HCT116 (cell line): Measurements from ENCODE around the gene GALNT15. TPM values are rescaled to one million over a fixed set of nuclear protein-coding genes. Genes with fewer than 3 reads are reported as not detected.

Experiments
- ATAC-seq: fragments of 200-7000 bp; cut with Tn5 transposase; 2 replicates; pipeline ENCODE4 v1.9.1; 2020; ENCODE audit warnings: mild to moderate bottlenecking, moderate library complexity
- BruUV-seq: library from RNA; stranded (reverse); fragments of 400-500 nt; replicated peaks from 2 replicates; lab custom pipeline; 2021; lab: Mats Ljungman, UMichigan
- CTCF ChIA-PET: fragments of 300-600 bp; sonication (Branson Sonifier 250); formaldehyde crosslinking; loops from one replicate; lab custom pipeline; 2021; ENCODE audit warnings: antibody characterized with exemption; lab: Charles Lee
- POLR2A ChIA-PET: fragments of 300-600, 350-600 bp; sonication (Branson Sonifier 250); formaldehyde crosslinking; loops from one replicate; lab custom pipeline; 2021; ENCODE audit warnings: antibody characterized with exemption; lab: Charles Lee
- RAD21 ChIA-PET, 2 experiments: fragments of 300-600 bp; sonication (Branson Sonifier 250); formaldehyde crosslinking; loops; one replicate each; lab custom pipeline; 2023; ENCODE audit warnings: low total read pairs in 2 of 2; ENCODE audit not compliant: uncharacterized antibody in 2 of 2, unreplicated experiment in 2 of 2, low non-redundant PET in 1 of 2; lab: Charles Lee
- DNase-seq: peaks from one replicate; pipeline ENCODE4 v3.0.0-alpha.2; 2010; ENCODE audit warnings: low read depth, low spot score
- H2AFZ ChIP-seq: fragments of 200-600 bp; shearing (Covaris generic), sonication (generic); 2 replicates; pipeline ENCODE4 v1.6.1; 2017; ENCODE audit warnings: low read depth, mixed run types, mixed read lengths, antibody characterized with exemption, low read length; ENCODE audit not compliant: poor library complexity, severe bottlenecking
- H3K27ac ChIP-seq: 2 replicates; pipeline ENCODE4 v1.5.1; 2012; ENCODE audit warnings: low read depth, low read length
- H3K27me3 ChIP-seq: fragments of 200-600 bp; sonication (generic); 2 replicates; pipeline ENCODE4 v1.6.1; 2016; ENCODE audit warnings: mixed run types, low read length, mixed read lengths; ENCODE audit not compliant: insufficient read depth
- H3K36me3 ChIP-seq, 2 experiments: fragments of 200-500 bp in 1 of 2; fragments of 200-600 bp in 1 of 2; sonication (Bioruptor generic) in 1 of 2; sonication (generic) in 1 of 2; 2 replicates each; pipeline versions ENCODE4 v1.5.1 to v1.6.1; 2014 to 2016; ENCODE audit warnings: low read length in 2 of 2, inconsistent platforms in 1 of 2, mixed read lengths in 1 of 2, mixed run types in 1 of 2; ENCODE audit not compliant: insufficient read depth in 2 of 2, control insufficient read depth in 1 of 2
- H3K4me1 ChIP-seq, 2 experiments: fragments of 200-600 bp in 1 of 2; sonication (generic) in 1 of 2; 2 replicates each; pipeline versions ENCODE4 v1.5.1 to v1.6.1; 2012 to 2017; ENCODE audit warnings: low read length in 2 of 2, inconsistent platforms in 1 of 2, mild to moderate bottlenecking in 1 of 2, mixed read lengths in 1 of 2, mixed run types in 1 of 2, moderate library complexity in 1 of 2; ENCODE audit not compliant: insufficient read depth in 2 of 2, control insufficient read depth in 1 of 2
- H3K4me2 ChIP-seq: fragments of 200-600 bp; sonication (generic); 2 replicates; pipeline ENCODE4 v1.6.1; 2017; ENCODE audit warnings: mixed run types, low read length, mixed read lengths
- H3K4me3 ChIP-seq, 2 experiments: fragments of 200-600 bp in 1 of 2; sonication (generic) in 1 of 2; replicated peaks in 1 of 2; 2 replicates each; pipeline ENCODE4 v1.5.1; 2011 to 2016; ENCODE audit warnings: low read length in 2 of 2, control low read depth in 1 of 2, low read depth in 1 of 2, mild to moderate bottlenecking in 1 of 2, mixed read lengths in 1 of 2, mixed run types in 1 of 2
- H3K79me2 ChIP-seq: fragments of 200-600 bp; sonication (generic); 2 replicates; pipeline ENCODE4 v1.6.1; 2017; ENCODE audit warnings: mild to moderate bottlenecking, mixed run types, low read length, moderate library complexity, mixed read lengths; ENCODE audit not compliant: insufficient read depth
- H3K9ac ChIP-seq: fragments of 200-600 bp; sonication (generic); 2 replicates; pipeline ENCODE4 v1.6.1; 2016; ENCODE audit warnings: low read length, mixed read lengths
- H3K9me2 ChIP-seq: fragments of 200-600 bp; sonication (generic), shearing (Covaris generic); 2 replicates; pipeline ENCODE4 v1.6.1; 2017; ENCODE audit warnings: mixed run types, mild to moderate bottlenecking, moderate library complexity; ENCODE audit not compliant: insufficient read depth
- H3K9me3 ChIP-seq, 2 experiments: fragments of 200-500 bp in 1 of 2; fragments of 200-600 bp in 1 of 2; sonication (Bioruptor generic) in 1 of 2; sonication (generic) in 1 of 2; 2 replicates each; pipeline ENCODE4 v1.6.1; 2014 to 2017; ENCODE audit warnings: low read length in 2 of 2, mixed read lengths in 2 of 2, inconsistent platforms in 1 of 2, low read depth in 1 of 2, mild to moderate bottlenecking in 1 of 2, mixed run types in 1 of 2, moderate library complexity in 1 of 2; ENCODE audit not compliant: control insufficient read depth in 1 of 2, insufficient read depth in 1 of 2
- H4K20me1 ChIP-seq: fragments of 200-600 bp; sonication (generic), shearing (Covaris generic); 2 replicates; pipeline ENCODE4 v1.6.1; 2017; ENCODE audit warnings: mixed run types, mild to moderate bottlenecking, moderate library complexity; ENCODE audit not compliant: insufficient read depth
- CBX3 ChIP-seq: IDR thresholded peaks from 2 replicates; pipeline ENCODE4 v1.6.1; 2012; ENCODE audit warnings: low read depth
- CEBPB ChIP-seq: IDR thresholded peaks from 2 replicates; pipeline ENCODE4 v1.6.1; 2012; ENCODE audit warnings: low read depth
- CTCF ChIP-seq, 3 experiments: fragments of 200-600 bp in 1 of 3; sonication (generic) in 1 of 3; IDR thresholded peaks in 2 of 3; conservative IDR thresholded peaks in 1 of 3; 2 replicates each; pipeline ENCODE4 v1.5.1; 2012 to 2017; ENCODE audit warnings: low read depth in 2 of 3, low read length in 2 of 3, antibody characterized with exemption in 1 of 3, borderline replicate concordance in 1 of 3, control low read depth in 1 of 3, mild to moderate bottlenecking in 1 of 3, mixed read lengths in 1 of 3, mixed run types in 1 of 3, moderate library complexity in 1 of 3; ENCODE audit not compliant: insufficient read depth in 1 of 3
- EGR1 ChIP-seq: IDR thresholded peaks from 2 replicates; pipeline ENCODE4 v1.6.1; 2012; ENCODE audit warnings: low read depth
- ELF1 ChIP-seq: IDR thresholded peaks from 2 replicates; pipeline ENCODE4 v1.6.1; 2012; ENCODE audit warnings: low read depth, borderline replicate concordance
- FOSL1 ChIP-seq: IDR thresholded peaks from 2 replicates; pipeline ENCODE4 v1.6.1; 2012; ENCODE audit warnings: low read depth
- JUND ChIP-seq: IDR thresholded peaks from 2 replicates; pipeline ENCODE4 v1.6.1; 2012
- MAX ChIP-seq: IDR thresholded peaks from 2 replicates; pipeline ENCODE4 v1.6.1; 2012
- REST ChIP-seq: IDR thresholded peaks from 2 replicates; pipeline ENCODE4 v1.6.1; 2012; ENCODE audit warnings: low read depth
- SIN3A ChIP-seq: IDR thresholded peaks from 2 replicates; pipeline ENCODE4 v1.6.1; 2012; ENCODE audit warnings: low read depth
- SRF ChIP-seq: IDR thresholded peaks from 2 replicates; pipeline ENCODE4 v1.6.1; 2012; ENCODE audit warnings: low read depth
- TCF7L2 ChIP-seq: IDR thresholded peaks from 2 replicates; pipeline ENCODE4 v1.7.0; 2011; ENCODE audit warnings: borderline replicate concordance, inconsistent platforms; ENCODE audit not compliant: insufficient read depth, insufficient read length; ENCODE audit errors: extremely low read depth
- YY1 ChIP-seq: IDR thresholded peaks from 2 replicates; pipeline ENCODE4 v1.6.1; 2011; ENCODE audit warnings: low read length, low read depth, moderate library complexity, mild to moderate bottlenecking; ENCODE audit not compliant: insufficient replicate concordance; ENCODE audit errors: extremely low read depth
- intact Hi-C: fragments of 100-400 bp; cut with micrococcal nuclease; formaldehyde crosslinking; loops from 2 replicates; pipeline ENCODE4 v1.10.0; 2022
- total RNA-seq: library from RNA; stranded (reverse); gene quantifications from one replicate; pipeline ENCODE4 v1.2.1, GENCODE V29; 2021; ENCODE audit not compliant: unreplicated experiment

GALNT15 gene
- total RNA-seq, 1 experiment from 2014 or later = 0.05 TPM

- no peaks in the 10 kb centered on the region for H4K20me1 ChIP-seq
- no peak overlapping the region for H3K9ac ChIP-seq
- intact Hi-C loops = no loop called here
- no peak overlapping the region for H2AFZ ChIP-seq
- H3K4me2 ChIP-seq = no peak overlapping the region
- H3K9me2 ChIP-seq = no peaks in the 10 kb centered on the region
- no peak overlapping the region for H3K4me3 ChIP-seq
- H3K4me1 ChIP-seq = no peaks in the 10 kb centered on the region
- no peaks in the 10 kb centered on the region for H3K79me2 ChIP-seq
- POLR2A ChIA-PET = no interaction called here
- ATAC-seq = no peak
- CTCF ChIA-PET = no interaction called here
- H3K27me3 ChIP-seq = no peaks in the 10 kb centered on the region
- H3K36me3 ChIP-seq = no peaks in the 10 kb centered on the region
- no peak for TF ChIP-seq REST
- no peak for TF ChIP-seq MAX
- no peak for TF ChIP-seq TCF7L2
- no peak for TF ChIP-seq CBX3
- no peak for TF ChIP-seq CEBPB
- no peak overlapping the region for H3K27ac ChIP-seq
- BruUV-seq = no TSS peak
- RAD21 ChIA-PET = no interaction called here
- H3K9me3 ChIP-seq = no peaks in the 10 kb centered on the region
- DNase-seq = no peak
These were observed 3.5 kb upstream of the GALNT15 start for GRCh38 chr3:16171009-16171408.

GRCh38 chr3:16171825-16172224, 2.7 kb upstream of the GALNT15 start:
- RAD21 ChIA-PET = no interaction called here
- intact Hi-C loops = no loop called here
- TF ChIP-seq ELF1 = no peak
- no peak for TF ChIP-seq FOSL1
- no peak for TF ChIP-seq JUND
- no peak for TF ChIP-seq TCF7L2
- TF ChIP-seq MAX = no peak
- no peak for TF ChIP-seq CTCF (IDR thresholded peaks at IDR 0.05 in 2 of 3, conservative IDR thresholded peaks at IDR 0.05 in 1 of 3; ENCODE audit: borderline replicate concordance in 1 of 3, insufficient read depth in 1 of 3, low read depth in 2 of 3, low read length in 2 of 3)
- TF ChIP-seq SIN3A = no peak
- TF ChIP-seq EGR1 = no peak
- TF ChIP-seq YY1 = no peak
- TF ChIP-seq SRF = no peak
- ATAC-seq (no peak), DNase-seq (no peak)
- H4K20me1 ChIP-seq = no peaks in the 10 kb centered on the region
- no TSS peak for BruUV-seq
- CTCF ChIA-PET = no interaction called here
- H3K9me3 ChIP-seq = no peaks in the 10 kb centered on the region
- H3K4me2 ChIP-seq = no peak overlapping the region
- H3K27ac ChIP-seq = no peak overlapping the region
- H3K9me2 ChIP-seq = no peaks in the 10 kb centered on the region
- no peaks in the 10 kb centered on the region for H3K27me3 ChIP-seq
- POLR2A ChIA-PET = no interaction called here
- no peak overlapping the region for H3K9ac ChIP-seq
- H3K79me2 ChIP-seq = no peaks in the 10 kb centered on the region
- H3K4me3 ChIP-seq = no peak overlapping the region
- H2AFZ ChIP-seq = no peak overlapping the region
- H3K36me3 ChIP-seq = no peaks in the 10 kb centered on the region
- H3K4me1 ChIP-seq = no peaks in the 10 kb centered on the region
